ENCODE data around the gene SKAP2. TPM values are rescaled to one million over a fixed set of nuclear protein-coding genes. Genes with fewer than 3 reads are reported as not detected.

Gene SKAP2
- total and polyA plus RNA-seq, 7 donors = 3.2 to 19.4 (median 8.3) TPM

Other genes with a start within 250 kb of the SKAP2 start
- under 1 TPM in 2 of 4 donors, not detected in 2; 0.17 to 0.21 TPM for gene HOXA1, start 231.4 kb upstream of the SKAP2 start, total RNA-seq
- gene HOXA1, start 231.4 kb upstream of the SKAP2 start, polyA plus RNA-seq = under 1 TPM; 0.03 to 0.22 (median 0.22) TPM
- gene HOXA2, start 238.1 kb upstream of the SKAP2 start, total RNA-seq = 1 to 10 TPM in 1 of 4 donors, under 1 TPM in 3; 0.17 to 1.1 (median 0.53) TPM
- under 1 TPM; 0.23 to 0.42 (median 0.29) TPM for gene HOXA2, start 238.1 kb upstream of the SKAP2 start, polyA plus RNA-seq